GM12865 (cell line): Measurements from ENCODE around the gene GNG12.
A peak's percentile ranks its signal among the peaks of the same experiment; 100 is the strongest.

Experiments
- DNase-seq: peaks from one replicate; pipeline ENCODE4 v3.0.0; 2010; ENCODE audit warnings: low read depth
- H3K4me3 ChIP-seq: 2 replicates; pipeline ENCODE4 v1.5.1; 2011; ENCODE audit warnings: mild to moderate bottlenecking, low read depth, low read length, control low read depth
- TF ChIP-seq, protein P1 (sequence below): IDR thresholded peaks from 2 replicates; pipeline ENCODE4 v1.5.1; 2011; ENCODE audit warnings: low read length, control low read depth, low read depth, inconsistent platforms; ENCODE audit not compliant: insufficient read depth; ENCODE audit errors: missing control alignments

GNG12 gene

DNA sequence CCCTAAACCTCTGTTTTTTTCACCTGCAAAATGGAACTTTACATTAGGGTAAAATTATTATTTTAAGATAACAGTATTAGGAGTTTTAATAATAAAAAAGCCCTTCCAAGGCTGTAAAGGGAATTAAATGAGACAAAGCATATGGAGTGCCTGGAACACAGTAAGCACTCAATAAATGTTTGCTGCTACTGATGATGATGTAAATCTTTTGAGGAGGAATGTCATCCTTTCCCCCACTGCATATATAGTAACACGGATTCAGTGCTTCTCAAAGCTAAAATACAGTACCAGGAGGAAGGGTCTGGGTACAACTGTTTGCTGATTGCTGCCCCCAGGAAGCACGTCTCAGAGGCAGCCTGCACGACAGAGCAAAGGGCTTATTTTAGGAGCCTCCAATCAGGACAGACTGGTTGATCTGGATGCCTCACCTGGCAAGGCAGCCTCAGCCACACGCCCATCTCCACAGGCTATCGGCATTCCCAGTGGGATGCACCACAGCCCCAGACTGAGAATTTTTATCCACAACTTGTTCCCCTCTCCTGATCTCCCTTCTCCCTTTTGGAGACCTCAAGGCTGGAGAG is 83.9 kb downstream of the GNG12 start:
- TF ChIP-seq, protein P1, sequence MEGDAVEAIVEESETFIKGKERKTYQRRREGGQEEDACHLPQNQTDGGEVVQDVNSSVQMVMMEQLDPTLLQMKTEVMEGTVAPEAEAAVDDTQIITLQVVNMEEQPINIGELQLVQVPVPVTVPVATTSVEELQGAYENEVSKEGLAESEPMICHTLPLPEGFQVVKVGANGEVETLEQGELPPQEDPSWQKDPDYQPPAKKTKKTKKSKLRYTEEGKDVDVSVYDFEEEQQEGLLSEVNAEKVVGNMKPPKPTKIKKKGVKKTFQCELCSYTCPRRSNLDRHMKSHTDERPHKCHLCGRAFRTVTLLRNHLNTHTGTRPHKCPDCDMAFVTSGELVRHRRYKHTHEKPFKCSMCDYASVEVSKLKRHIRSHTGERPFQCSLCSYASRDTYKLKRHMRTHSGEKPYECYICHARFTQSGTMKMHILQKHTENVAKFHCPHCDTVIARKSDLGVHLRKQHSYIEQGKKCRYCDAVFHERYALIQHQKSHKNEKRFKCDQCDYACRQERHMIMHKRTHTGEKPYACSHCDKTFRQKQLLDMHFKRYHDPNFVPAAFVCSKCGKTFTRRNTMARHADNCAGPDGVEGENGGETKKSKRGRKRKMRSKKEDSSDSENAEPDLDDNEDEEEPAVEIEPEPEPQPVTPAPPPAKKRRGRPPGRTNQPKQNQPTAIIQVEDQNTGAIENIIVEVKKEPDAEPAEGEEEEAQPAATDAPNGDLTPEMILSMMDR, result no peak
- DNase-seq, result no peak
- no peak overlapping the region for H3K4me3 ChIP-seq

DNA sequence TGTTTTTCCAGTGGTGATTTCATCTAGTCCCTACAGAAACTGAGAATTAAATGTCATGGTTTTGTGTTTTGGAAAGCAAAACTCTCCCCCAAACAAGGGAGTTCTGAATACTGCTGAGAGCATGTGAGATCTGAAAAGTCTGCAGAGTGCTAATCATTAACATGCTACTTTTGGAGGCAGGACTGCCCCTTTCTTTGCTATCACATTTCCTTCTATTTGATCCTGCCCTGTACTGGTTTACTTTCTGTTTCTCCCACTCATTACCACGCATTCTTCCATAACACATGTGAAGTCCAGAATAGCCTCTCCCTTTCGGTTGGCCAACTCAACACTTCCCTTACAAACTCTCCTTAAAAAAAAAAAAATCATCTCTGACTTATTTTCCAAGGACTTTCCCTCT is 84.6 kb downstream of the GNG12 start:
- DNase-seq, result peak; percentile 32
- TF ChIP-seq, protein P1, result no peak
- no peak overlapping the region for H3K4me3 ChIP-seq

DNA sequence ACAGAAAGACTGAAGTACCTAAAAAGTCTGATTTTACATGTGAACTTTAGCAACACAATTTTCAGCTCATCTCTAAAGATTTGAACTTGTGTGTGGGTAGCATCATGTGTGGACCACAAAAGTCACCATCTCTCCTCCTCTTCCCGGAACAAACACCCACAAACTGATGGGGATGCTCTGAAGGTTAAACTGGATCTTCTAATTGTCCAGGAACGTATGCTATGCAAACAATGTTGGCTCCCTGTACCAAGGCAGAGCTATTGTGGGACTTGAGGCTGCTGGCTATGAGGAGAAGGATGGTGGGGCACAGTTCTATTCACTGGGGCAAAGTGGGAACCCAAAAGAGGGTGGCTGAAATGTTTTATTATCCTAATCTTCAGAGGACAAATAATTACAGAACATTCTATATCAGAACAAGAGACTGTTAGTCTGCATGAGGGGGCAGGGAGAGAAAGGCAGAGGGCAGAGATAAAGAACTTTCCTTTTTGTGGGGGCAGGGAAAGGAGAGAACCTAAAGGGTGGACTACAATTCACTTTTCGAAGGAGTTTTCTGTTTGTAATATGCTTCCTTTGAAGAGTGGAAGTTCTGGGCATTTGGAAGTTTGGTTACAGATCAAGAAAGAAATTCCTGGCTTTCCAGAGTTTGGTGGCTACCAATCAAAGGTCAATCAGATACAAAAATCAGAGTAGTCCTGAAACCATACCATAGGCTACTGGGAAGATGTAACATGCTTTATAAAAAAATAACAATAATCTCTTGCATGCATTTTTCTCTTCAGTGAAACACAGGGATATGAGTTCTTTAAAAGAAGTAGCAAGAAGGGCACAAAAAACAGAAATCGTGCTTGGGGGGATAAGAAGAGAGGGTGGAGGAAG is 85.4 kb downstream of the GNG12 start:
- TF ChIP-seq, protein P1, result no peak
- H3K4me3 ChIP-seq, result no peak overlapping the region
- no peak for DNase-seq

DNA sequence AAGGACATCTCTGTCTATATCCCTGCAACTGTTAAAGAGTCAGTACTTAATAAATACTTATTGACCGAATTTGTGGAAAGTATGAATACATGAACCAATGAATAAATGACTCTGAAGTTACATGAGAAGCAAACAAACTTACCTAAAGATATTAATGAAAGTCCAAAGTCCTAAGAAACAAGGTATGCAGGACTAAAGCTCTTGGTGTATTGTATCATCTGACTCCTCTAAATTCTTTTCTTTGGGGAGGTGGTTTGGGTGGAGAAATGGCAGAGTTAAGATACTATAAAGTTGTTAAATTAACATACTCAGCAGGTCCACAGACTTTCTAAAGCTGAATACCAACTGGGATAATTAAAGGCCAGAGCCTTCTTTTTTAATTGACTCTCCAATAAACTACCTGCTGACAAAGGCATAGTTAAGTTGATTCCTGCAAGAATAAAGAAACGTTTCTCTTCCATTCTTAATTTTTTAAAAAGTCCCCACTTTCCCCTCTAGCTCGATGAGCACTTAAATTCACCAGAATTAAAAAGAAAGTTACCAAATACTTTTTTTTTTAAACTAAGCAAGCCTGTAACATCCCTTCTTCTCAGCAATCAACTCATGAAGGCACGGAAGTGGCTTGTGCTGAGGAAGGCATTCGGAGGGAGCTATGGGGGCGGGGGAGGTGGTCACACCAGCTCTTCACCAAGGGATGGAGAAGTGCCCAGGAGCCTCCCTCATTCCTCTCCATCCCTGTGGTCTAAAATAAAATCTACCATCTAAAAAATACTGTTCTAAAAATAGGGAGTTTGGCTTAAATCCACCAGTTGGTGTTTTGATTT is 87.2 kb downstream of the GNG12 start:
- TF ChIP-seq, protein P1, result no peak

DNA sequence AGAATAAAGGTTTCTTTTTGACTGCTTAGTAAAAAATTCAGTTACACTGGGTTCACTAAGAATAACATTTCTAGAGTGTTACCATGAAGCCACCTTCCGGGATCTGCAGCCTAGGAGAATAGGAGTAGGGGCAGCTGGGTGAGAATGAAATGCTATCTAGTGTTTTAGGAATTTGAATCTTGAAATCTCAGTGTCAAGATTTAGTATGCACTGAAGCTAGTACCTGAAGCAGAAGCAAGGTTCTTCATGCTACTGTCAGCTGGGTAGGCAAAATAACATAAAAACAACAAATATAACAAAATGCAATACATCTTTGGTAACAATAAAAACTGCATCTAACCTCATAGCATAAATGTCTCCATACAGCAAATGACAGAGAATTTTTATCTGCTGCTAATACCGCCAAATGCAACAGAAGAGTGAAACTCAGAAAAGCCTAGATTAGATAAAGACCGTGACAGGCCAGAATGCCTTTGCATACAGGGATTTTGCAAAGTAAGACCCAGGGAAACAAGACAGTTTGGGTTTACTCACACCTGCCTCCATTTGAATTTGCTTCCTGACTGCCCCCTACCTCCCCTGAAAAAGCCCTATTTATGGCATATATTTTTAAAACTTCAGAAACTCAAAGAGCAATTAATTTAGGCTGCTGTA is 90.1 kb downstream of the GNG12 start:
- no peak overlapping the region for H3K4me3 ChIP-seq

More for the DNA sequence above, 87.2 kb downstream of the GNG12 start:
- DNase-seq, result no peak
- H3K4me3 ChIP-seq, result no peak overlapping the region

DNA sequence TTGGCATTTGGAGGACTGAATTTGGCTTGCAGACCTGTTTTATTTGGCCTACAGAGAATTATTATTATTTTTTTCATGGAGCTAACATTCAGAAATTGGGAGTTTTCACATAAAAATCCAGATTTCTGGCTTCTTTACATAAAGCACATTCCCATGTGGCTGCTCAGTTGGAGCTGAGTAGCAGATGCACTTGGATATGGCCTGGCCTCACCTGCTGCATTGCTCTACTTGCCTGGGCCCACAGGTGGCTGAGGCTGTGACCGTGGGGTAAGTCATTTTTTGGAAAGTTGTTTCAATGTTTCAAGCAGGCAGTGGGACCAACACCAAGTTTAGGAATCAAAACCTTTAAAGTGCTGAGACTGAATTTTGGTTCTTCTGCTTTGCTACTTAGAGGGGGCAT is 91.5 kb downstream of the GNG12 start:
- no peak overlapping the region for H3K4me3 ChIP-seq
- DNase-seq, result no peak
- TF ChIP-seq, protein P1, result no peak

More for the DNA sequence above, 90.1 kb downstream of the GNG12 start:
- TF ChIP-seq, protein P1, result no peak
- no peak for DNase-seq
